Activated CD8-positive, alpha-beta memory T cell treated with anti-CD3 and anti-CD28 coated beads for 24 hours (primary cell): ENCODE measurements around the gene MYBPC2.
"Not testable (repeated sequence)": the region's sequence is repeated elsewhere in the genome, so short reads cannot be mapped to it uniquely, and the experiment has no call there.

Experiments
- DNase-seq: peaks from one replicate; pipeline ENCODE4 v3.0.0-alpha.2; 2020

The MYBPC2 gene

DNA sequence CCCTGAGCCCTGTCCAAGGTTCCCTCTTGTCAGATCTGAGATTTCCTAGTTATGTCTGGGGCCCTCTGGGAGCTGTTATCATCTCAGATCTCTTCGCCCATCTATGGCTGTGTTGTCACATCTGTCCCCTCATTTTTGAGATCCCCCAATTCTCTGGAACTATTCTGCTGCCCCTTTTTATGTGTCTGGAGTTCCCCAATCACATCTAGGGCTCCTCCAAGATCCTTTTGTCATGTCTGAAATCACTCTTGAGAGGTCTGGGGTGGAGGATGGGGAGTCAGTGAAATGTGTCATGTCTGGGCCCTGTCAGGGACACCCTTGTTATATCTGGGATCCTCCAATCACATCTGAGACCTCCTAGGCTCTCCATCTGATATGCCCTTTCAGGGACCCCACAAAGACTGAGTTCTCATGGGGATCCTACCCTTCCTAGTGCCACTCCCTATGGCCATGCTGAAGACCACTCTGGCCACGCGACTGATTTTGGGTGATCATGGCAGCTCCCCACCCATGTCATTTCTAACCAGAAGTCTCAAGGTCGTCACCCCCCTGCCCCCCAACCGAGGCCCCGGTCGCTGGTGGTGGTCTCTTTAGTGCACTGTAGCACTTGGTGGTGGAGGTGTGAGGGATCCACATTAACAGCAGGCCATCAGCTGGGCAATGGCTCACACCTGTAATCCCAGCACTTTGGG lies 3.8 kb upstream of the MYBPC2 start:
- DNase-seq, result no peak

DNA sequence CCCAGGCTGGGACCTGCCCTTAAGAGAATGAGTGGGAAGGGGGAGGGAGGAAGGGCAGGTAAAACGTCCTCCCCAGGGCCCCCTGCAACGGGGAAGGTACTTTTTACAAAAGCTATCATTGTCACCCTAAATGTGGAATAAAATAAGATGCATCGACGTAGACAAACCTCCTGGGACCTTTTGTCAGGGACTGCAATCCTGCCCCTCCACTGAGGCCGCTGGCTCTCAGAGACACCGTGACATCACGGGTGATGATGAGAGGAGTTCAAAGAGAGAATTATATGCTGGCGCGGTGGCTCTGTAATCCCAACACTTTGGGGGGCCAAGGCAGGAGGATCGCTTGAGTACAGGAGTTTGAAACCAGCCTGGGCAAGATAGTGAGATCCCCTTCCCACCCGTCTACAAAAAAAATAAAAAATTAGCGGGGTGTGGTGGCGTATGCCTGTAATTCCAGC lies 1.8 kb upstream of the MYBPC2 start:
- no peak for DNase-seq

DNA sequence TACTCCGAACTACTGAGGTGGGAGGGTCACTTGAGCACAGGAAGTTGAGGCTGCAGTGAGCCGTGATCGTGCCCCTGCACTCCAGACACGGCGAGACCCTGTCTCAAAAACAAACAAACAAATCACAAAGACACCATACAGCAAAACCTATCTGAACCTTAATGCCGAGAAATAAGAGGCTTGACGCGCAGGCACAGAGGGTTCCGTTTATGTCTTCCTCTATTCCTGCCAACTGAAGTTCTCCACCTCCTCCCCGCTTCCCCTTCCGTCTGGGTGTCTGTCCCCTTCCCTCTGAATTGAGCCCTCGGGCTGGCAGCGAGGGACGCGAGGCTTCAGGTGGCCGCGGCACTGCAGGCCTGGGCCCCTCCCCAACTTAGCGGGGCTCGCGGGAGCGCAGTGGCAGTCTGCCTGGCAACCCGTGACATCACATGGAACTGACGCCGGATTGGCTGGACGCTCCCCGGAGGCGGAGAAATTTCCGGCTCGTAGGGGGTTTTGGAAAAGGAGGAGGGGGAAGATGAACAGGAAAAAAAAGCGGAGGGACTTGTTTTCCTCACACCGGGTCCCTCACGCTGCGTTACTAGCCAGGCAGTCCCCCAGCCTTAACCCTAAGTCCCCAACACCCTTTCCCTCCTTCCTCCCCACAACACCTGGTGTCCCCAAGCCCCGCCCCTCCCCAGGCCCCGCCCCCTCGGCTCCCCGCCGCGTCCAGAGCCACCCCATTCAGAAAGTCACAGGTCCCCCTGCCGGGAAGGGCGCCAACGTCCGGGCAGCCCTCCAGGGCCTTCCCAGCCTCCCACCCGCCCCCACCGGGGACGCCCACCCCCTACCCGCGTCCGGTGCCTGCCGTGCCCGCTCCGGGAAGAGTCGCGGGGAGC lies 1.1 kb upstream of the MYBPC2 start:
- DNase-seq, result peak; percentile 98

DNA sequence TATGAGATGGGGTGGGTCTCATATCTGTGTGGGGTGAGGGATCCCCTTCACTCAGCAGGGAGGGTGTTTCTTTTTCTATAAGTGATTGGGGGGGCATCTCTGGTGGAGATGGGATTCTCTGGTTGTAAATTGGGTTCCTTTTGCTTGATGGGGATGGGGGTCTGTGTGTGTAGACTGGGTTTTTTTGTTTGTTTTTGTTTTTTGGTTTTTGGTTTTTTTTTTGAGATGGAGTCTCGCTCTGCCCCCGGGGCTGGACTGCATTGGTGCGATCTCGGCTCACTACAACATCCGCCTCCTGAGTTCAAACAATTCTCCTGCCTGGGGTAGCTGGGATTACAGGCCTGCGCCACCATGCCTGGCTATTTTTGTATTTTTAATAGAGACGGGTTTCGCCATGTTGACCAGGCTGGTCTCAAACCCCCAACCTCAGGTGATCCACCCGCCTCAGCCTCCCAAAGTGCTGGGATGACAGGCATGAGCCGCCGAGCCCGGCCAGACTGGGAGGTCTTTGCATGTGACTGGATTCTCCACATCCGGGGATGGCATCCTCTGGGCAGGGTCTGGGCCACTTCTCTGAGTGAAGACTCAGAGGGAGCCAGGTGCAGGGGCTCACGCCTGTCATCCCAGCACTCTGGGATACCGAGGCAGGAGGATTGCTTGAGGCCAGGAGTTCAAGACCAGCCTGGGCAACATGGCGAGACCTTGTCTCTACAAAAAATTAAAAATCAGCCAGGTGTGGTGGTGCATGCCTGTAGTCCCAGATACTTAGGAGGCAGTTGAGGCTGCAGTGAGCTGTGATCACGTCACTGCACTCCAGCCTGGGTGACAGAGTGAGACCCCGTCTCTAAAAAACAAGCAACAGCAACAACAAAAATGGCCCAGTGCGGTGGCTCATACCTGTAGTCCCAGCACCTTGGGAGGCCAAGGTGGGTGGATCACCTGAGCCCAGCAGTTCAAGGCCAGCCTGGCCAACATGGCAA lies 799 bp downstream of the MYBPC2 start:
- no peak for DNase-seq

DNA sequence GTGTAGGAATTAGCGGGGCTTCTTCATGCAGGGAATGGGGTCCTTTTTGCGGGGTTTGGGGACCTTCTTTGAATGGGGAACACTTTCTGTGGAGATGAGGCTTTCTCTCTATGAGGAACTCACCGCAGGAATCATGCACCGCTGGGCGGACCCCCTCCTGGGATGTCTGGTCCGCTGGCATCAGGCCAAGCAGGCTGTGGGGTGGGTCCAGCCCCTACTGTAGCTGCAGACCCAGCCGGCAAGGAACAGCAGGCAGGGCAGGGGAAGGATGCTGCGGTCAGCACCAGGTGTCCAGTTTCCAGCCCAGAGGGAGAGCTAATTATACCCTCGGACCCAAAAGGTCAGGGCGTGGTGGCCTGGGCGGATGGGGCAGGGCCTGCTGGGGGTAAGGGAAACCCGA lies 1.8 kb downstream of the MYBPC2 start:
- DNase-seq, result no peak

DNA sequence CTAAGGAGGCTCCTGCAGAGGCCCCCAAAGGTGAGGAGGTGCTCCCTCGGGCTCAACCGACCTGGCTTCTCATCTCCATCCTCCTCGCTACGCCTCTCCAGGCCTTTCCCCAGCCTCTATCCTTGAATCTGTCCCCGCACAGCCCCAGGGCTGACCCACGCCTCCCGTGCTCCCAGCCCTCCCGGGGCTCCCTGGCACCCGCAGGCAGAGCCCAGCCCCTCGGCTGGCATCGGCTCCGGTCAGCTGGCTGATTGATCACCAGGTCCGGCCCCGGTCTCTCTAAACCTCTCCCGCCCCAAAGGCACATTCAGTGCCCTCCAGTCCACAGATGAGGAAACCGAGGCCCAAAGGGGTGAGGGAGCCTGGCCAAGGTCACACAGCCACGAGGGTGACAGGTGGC lies 2.5 kb downstream of the MYBPC2 start:
- no peak for DNase-seq

DNA sequence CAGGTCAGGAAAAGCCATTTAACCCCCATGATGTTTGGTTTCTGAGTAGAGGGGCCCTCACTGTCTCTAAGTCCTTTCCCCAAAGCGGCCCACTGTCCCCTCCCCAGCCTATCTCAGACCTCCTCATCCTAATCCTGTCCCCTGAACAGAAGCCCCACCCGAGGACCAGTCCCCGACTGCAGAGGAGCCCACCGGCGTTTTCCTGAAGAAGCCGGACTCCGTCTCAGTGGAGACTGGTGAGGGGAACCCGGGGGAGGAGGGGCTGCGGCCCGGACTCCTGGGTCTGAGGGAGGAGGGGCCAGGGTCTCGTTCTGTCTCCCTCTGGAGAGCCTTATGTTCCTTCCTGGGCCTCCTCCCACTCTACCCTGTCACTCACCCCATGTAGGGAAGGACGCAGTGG lies 2.9 kb downstream of the MYBPC2 start:
- DNase-seq, result no peak

DNA sequence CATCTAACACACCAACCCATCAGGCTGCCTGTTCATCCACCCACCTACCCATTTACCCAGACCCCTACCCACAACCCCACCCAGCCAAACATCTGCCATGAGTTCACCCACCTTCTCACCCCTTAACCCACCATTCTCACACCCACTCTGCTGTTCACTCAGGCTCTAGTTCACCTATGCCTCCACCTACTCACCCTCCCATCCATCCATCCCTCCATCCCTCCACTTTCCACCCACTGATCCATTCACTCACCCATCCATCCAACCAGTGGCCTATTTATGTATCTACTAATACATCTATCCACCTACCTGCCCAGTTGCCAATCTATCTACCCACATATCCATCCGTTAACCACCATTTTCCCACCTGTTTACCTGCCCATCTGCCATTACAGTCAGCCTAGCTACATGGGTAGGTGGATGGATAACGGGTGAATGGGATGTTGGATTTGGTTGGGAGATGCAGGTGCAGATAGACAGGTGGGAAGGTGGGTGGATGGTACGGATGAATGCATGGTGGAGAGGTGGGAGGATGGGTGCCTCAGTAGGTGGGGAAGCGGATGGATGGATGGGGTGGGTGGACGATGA lies 5.3 kb downstream of the MYBPC2 start:
- no peak for DNase-seq

DNA sequence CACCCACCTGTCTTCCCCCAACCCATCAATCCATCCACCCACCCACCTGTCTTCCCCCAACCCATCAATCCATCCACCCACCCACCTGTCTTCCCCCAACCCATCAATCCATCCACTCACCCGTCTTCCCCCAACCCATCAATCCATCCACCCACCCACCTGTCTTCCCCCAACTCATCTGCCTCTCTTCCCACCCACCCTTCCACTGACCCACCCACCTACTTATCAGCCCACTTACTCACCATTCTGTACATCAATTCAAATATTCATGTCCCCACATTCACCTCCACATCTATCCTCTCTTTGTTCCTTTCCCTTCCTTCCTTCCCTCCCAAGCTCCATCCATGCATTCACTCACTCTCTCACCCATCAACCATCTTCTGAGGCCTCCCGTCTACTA lies 6.4 kb downstream of the MYBPC2 start:
- not testable (repeated sequence) for DNase-seq

DNA sequence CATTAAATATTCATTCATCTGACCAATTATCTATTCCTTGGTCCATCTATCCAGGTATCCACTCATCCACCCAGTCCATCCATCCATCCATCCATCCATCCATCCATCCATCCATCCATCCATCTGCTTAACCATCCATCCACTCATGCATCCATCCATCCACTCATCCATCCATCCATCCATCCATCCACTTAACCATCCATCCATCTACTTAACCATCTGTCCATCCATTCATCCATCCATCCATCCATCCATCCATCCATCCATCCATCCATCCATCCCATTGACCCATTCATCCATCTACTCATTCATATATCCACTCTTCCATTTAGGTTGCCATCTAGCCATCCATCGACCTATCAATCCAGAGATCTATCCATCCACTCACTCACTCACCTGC lies 11.4 kb downstream of the MYBPC2 start:
- no peak for DNase-seq

DNA sequence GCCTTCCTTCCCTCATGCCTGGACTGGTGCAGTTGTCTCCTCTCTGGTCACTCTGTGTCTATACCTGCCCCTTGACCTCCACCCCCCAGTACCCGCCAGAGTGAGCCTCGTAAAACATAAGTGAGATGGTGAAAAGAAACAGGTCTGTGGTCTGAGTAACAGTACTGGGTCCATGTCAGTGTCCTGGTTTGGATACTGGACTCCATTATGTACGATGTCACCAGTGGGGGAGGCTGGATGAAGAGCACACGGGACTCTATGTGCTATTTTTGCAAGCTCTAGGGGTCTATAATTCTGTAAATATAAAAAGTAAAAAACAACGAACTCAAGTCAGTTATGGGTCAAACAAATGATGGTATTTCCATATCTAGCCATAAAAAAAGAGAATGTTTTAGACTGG lies 14.4 kb downstream of the MYBPC2 start:
- no peak for DNase-seq

DNA sequence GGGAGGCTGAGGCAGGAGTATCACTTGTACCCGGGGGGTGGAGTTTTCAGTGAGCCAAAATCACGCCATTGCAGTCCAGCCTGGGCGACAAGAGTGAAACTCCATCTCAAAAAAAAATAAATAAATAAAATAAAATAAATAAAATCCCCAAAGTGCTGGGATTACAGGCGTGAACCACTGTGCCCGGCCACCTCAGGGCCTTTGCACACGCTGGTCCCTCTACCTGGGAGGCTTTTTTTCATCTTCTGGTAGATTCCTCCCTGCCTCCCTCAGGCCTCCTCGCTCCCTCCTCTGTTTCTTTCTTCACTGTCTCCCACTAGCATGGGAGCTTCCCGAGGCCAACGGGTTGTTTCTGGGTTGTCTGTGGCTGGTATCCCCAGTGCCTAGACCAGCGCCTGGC lies 15.1 kb downstream of the MYBPC2 start:
- DNase-seq, result no peak

DNA sequence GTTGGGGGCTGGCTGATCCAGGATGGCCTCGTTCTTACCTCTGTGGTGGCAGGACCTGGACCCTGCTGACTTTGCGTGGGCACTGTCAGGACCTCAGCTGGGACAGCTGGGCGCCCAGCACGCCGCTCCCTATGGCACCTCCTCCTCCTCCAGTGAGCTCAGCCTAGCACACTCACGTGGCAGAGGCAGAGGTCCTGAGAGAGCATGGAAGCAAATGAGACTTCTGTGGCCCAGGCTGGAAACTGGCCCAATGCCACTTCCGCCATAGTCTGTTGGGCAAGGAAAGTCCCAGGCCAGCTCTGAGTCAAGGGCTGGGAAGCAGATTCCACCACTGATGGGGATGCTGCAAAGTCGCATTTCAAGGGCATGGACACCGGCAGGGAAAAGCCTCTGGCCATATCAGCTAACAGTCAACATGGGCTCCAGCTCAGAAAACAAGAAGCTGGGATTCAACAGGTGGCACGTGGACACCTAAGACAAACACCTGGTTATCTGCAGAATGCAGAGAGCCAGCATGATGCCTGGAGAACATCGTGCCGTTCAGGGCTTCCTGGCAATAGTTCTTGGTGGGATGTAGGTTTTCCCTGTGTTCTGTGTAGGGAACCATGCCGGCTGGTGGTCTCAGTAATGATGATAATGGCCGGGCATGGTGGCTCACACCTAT lies 16.7 kb downstream of the MYBPC2 start:
- no peak for DNase-seq

DNA sequence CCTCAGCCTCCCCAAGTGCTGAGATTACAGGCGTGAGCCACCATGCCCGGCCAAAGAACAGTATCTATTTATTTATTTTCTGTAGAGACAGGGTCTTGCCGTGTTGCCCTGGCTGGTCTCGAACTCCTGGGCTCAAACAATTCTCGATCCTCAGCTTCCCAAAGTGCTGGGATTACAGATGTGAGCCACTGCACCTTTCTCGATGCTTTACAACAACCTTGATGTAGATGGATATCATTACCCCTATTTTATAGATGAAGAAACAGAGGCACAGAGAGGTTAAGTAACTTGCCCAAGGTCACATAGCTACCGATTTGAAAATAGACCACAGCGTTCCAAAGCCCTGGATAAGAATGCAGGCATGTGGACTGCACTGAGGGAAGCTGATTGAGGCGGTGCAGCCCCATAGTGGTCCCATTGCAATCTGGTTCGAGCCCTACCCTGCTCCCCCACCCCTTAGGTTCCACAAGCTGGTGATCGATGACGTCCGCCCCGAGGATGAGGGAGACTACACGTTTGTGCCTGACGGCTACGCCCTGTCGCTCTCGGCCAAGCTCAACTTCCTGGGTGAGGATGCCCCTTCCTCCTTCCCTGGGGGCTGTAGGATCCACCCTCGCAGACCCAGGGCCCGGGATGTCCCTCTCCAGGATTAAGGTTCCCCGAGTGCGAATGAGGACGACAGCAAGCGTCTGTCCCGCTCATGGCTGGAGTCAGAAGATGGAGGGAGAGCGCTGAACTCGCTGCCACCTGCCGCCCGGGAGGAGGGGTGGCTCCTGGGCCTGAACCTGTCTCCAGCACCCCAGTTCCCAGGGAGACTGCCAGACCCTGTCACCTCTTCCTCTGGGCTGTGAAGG lies 17.9 kb downstream of the MYBPC2 start:
- no peak for DNase-seq

DNA sequence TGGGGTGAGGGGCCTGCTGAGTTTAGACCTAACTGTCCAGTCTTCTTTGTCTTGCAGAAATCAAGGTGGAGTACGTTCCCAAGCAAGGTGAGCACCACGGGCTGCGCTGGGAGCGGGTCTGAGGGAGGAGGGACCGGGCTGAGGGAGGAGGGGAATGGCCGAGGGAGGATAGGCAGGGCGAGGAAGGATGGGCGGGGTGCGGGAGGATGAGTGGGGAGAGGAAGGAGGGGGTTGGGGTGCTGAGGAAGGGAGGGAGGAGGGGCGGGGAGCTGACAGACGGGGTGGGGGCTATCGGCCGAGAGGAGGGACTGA lies 18.5 kb downstream of the MYBPC2 start:
- DNase-seq, result no peak

DNA sequence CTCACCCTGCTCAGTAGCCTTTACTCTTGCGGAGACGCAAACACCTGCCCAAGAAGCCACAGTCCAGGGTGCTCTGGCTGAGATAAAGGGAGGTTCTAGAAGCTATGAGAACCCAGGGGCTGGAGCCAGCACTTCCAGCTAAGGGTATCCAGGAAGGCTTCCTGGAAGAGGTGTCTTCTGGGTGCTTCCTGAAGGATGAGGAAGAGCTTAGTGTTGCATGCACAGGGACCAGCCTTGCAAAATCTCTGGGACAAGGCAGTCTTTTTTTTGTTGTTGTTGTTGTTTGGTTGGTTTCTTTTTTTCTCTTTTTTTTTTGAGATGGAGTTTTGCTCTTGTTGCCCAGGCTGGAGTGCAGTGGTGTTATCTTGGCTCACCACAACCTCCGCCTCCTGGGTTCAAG lies 20.6 kb downstream of the MYBPC2 start:
- DNase-seq, result no peak

DNA sequence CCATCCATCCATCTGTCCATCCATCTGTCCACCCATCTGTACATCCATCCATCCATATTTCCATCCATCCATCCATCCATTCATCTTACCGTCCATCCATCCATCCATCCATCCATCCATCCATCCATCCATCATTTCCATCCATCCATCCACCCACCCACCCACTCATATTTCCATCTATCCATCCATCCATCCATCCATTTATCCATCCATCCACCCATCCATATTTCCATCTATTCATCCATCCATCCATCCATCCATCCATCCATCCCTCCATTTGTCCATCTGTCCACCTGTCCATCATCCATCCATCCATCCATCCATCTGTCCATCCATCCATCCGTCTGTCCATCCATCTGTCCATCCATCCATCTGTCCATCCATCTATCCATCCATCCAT lies 23.3 kb downstream of the MYBPC2 start:
- DNase-seq, result no peak

DNA sequence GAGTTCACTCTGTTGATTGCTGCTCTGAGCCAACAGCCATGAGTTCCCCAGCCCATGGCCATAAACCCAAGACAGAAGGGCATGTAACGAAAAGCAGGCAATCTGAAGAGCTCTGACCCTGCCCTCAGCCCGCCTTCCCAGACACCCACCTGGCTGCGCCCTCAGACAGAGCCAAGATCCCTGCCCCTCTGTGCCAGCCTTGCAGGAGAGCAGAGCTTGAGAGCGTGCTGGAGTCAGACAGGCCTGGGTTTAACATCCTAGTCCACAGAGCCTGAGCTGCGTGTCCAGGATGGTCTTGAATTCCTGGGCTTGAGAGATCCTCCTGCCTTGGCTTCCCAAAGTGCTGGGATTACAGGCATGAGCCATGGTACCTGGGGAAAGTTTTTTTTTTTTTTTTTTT lies 24.6 kb downstream of the MYBPC2 start:
- DNase-seq, result no peak

DNA sequence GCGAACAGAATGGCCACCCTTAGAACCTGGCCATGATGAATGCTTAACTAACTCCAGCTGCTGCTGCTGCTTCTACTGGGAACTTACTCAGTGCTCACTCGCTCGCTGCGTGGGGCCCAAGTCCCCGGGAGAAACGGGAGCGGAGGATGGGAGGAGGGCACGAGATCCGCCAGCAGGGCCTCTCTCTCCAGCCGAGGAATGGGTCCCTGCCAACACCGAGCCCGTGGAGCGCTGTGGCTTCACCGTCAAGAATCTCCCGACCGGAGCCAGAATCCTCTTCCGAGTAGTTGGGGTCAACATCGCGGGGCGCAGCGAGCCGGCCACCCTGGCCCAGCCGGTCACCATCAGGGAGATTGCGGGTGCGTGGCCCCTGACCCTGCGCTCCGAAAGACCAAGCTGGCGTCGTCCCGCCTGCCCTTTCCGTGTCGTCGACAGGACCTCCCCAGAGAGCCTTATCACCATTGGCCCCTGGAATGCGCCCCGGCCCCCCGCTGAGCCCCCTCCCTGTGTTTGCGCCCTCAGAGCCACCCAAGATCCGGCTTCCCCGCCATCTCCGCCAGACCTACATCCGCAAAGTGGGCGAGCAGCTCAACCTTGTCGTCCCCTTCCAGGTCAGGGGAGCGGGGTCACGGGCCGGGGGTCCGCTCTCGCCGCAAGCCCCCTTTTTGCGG lies 25.8 kb downstream of the MYBPC2 start:
- DNase-seq, result no peak

DNA sequence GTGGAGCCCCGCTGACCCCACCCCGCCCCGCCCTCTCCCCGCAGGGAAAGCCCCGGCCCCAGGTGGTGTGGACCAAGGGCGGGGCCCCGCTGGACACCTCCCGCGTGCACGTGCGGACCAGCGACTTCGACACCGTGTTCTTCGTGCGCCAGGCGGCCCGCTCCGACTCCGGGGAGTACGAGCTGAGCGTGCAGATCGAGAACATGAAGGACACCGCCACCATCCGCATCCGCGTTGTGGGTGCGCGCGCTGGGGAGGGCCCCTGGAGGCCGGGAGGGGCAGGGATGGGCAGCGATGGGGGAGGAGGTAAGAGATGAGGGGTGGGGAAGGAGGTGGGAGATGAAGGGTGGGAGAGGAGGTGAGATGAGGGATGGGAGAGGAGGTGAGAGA lies 26.4 kb downstream of the MYBPC2 start:
- no peak for DNase-seq

DNA sequence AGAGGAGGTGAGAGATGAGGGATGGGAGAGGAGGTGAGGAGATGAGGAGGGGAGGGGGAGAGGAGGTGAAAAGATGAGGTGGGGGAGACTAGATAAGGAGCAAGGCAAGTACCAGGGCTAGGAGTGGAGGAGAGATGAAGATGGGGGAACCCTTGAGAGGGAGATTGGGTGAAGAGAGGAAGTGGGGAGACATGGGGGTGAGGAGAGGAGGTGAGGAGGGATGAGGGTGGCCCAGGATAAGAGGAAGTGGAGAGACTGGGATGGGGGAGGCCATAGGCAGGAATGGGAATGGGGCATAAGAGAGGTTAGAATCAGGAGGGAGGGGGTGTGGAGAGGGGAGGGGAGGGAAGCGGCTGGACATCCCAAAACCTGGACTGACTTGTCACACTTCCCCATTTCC lies 26.9 kb downstream of the MYBPC2 start:
- DNase-seq, result no peak
